ENCODE results near the gene ADH7. TPM values are rescaled to one million over a fixed set of nuclear protein-coding genes. Genes with fewer than 3 reads are reported as not detected.

Gene ADH7
- total and polyA plus RNA-seq, 2 donors (not counting 1 experiment from before 2014, with no cell fraction given): 0.17 TPM; not detected in 1

DNA sequence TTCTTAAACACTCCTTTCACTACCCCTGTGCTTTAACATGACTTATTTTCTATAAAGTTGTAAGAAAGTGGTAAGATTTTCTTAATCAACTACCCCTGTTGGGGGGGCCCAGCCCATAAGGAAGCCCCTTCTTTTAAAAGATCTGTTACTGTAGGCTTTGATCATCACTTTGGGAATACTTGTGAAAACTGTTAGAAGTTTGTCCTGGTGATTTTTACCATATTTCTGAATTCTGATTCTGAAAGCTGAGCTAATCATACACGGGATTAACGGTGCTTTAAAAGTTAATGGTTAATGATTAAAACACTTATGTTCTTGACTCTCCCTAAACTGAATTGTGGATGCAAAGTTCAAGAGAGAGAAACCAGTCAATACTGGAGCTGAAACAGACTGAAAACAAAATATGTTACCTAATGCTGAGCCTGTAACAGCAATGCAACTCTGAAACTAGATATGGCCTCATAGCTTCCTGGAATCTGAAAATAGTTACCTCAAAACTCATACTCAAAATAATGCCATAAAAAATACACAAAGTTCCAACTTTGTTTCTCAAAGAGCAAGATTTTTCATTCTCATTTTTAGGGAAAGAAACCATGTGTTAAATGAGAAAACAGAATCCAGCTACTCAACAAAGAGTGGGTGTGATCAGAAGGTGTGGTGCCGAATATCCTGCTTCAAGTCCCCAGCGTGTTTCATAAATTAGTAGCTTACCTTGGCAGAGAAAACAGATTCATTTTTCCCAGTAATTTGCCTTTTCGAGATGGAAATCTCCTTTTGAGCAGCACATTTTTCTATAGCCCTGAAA, 31.6 kb downstream of the ADH7 start:
- peak overlapping the region; percentile 55 for H3K27ac ChIP-seq (ENCODE audit: insufficient read depth, low read length)

DNA sequence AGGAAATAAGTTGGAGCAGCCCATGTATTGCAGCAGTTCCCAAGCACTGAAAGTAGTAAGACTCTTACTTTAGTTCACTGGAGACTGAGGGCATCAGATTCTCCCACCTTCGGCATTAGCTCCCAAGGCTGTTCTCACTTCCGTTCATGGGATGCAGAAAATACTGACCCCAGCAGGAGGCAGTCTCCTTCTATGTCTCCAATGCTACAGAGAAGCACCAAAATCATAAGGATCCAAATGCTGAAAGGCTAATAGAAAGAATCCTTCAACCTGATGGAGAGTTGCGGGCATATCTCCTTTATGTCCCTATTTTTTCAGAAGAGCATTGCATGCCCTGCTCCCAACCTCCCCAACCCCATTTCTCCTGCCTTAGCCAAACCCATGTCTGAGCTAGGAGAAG, 32.4 kb downstream of the ADH7 start:
- no peaks in the 10 kb centered on the region for H3K79me2 ChIP-seq (ENCODE audit: control insufficient read depth, insufficient read depth, low read length)
- TF ChIP-seq, protein P1, sequence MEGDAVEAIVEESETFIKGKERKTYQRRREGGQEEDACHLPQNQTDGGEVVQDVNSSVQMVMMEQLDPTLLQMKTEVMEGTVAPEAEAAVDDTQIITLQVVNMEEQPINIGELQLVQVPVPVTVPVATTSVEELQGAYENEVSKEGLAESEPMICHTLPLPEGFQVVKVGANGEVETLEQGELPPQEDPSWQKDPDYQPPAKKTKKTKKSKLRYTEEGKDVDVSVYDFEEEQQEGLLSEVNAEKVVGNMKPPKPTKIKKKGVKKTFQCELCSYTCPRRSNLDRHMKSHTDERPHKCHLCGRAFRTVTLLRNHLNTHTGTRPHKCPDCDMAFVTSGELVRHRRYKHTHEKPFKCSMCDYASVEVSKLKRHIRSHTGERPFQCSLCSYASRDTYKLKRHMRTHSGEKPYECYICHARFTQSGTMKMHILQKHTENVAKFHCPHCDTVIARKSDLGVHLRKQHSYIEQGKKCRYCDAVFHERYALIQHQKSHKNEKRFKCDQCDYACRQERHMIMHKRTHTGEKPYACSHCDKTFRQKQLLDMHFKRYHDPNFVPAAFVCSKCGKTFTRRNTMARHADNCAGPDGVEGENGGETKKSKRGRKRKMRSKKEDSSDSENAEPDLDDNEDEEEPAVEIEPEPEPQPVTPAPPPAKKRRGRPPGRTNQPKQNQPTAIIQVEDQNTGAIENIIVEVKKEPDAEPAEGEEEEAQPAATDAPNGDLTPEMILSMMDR (conservative IDR thresholded peaks at IDR 0.05 in 1 of 2, IDR thresholded peaks at IDR 0.05 in 1 of 2; ENCODE audit: low read depth in 1 of 2, low read length in 2 of 2): peak in 1 of 2 donors; percentile 9
- no peak for TF ChIP-seq EZH2 (IDR thresholded peaks at IDR 0.05; ENCODE audit: low read length, missing control alignments)
- DNase-seq (ENCODE audit: low read depth in 2 of 2): no peak

More for the DNA sequence above, 31.6 kb downstream of the ADH7 start:
- no peak overlapping the region for H3K4me3 ChIP-seq (replicated peaks in 1 of 4; ENCODE audit: control extremely low read depth in 1 of 4, insufficient read depth in 1 of 4, low read depth in 3 of 4, low read length in 4 of 4)
- no peak overlapping the region for H3K9ac ChIP-seq (ENCODE audit: insufficient read depth, low read length)
- H3K4me2 ChIP-seq (ENCODE audit: extremely low read depth, insufficient read depth, low read length): peak overlapping the region; percentile 27
- H3K4me1 ChIP-seq (ENCODE audit: control insufficient read depth, extremely low read depth, insufficient read depth, low read length): peaks cover 9% of the 10 kb centered on the region
- no peaks in the 10 kb centered on the region for H4K20me1 ChIP-seq (ENCODE audit: control insufficient read depth, extremely low read depth, insufficient read depth, low read length)
- no peak for TF ChIP-seq EZH2 (IDR thresholded peaks at IDR 0.05; ENCODE audit: low read length, missing control alignments)
- TF ChIP-seq, protein P1 (conservative IDR thresholded peaks at IDR 0.05 in 1 of 2, IDR thresholded peaks at IDR 0.05 in 1 of 2; ENCODE audit: low read depth in 1 of 2, low read length in 2 of 2): no peak
- H3K9me3 ChIP-seq (ENCODE audit: control insufficient read depth, insufficient read depth, low read depth, low read length): no peaks in the 10 kb centered on the region
- H3K36me3 ChIP-seq (ENCODE audit: control insufficient read depth, insufficient read depth, low read length): no peaks in the 10 kb centered on the region
- H2AFZ ChIP-seq (ENCODE audit: low read length): no peak overlapping the region
- H3K27me3 ChIP-seq (ENCODE audit: control insufficient read depth, insufficient read depth, low read length): no peaks in the 10 kb centered on the region
- no peaks in the 10 kb centered on the region for H3K79me2 ChIP-seq (ENCODE audit: control insufficient read depth, insufficient read depth, low read length)
- peak; percentile 12 to 79 for DNase-seq (ENCODE audit: low read depth in 2 of 2)

DNA sequence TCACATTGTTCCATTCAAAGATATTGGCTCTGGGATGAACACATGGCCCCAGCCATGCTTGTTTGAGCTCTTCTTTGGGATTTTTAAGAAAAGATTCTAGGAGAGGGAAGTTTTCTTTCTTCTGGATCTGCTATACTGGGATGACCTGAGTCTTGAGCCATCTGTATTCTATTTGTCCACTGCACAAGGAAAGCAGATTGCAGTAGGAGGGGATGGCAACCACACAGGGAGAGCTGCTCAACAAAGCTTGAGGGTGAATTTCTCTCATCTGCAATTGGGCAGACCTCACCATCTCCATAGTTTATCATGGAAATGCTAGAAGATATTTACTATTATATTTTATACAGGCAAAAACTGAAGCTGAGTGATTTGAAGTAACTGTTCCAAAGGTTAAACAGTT, 34.3 kb downstream of the ADH7 start:
- Histone ChIP-seq H3K9ac (ENCODE audit: insufficient read depth, low read length) (no peak overlapping the region), H3K4me3 (replicated peaks in 1 of 4; ENCODE audit: control extremely low read depth in 1 of 4, insufficient read depth in 1 of 4, low read depth in 3 of 4, low read length in 4 of 4) (no peak overlapping the region), H3K36me3 (ENCODE audit: control insufficient read depth, insufficient read depth, low read length) (no peaks in the 10 kb centered on the region), H3K9me3 (ENCODE audit: control insufficient read depth, insufficient read depth, low read depth, low read length) (no peaks in the 10 kb centered on the region), H2AFZ (ENCODE audit: low read length) (no peak overlapping the region), H4K20me1 (ENCODE audit: control insufficient read depth, extremely low read depth, insufficient read depth, low read length) (no peaks in the 10 kb centered on the region), H3K79me2 (ENCODE audit: control insufficient read depth, insufficient read depth, low read length) (no peaks in the 10 kb centered on the region), H3K27me3 (ENCODE audit: control insufficient read depth, insufficient read depth, low read length) (no peaks in the 10 kb centered on the region), H3K4me1 (ENCODE audit: control insufficient read depth, extremely low read depth, insufficient read depth, low read length) (peaks cover 9% of the 10 kb centered on the region), H3K27ac (ENCODE audit: insufficient read depth, low read length) (no peak overlapping the region), H3K4me2 (ENCODE audit: extremely low read depth, insufficient read depth, low read length) (no peak overlapping the region)
- DNase-seq (ENCODE audit: low read depth in 2 of 2): no peak
- TF ChIP-seq, protein P1 (conservative IDR thresholded peaks at IDR 0.05 in 1 of 2, IDR thresholded peaks at IDR 0.05 in 1 of 2; ENCODE audit: low read depth in 1 of 2, low read length in 2 of 2): no peak
- TF ChIP-seq EZH2 (IDR thresholded peaks at IDR 0.05; ENCODE audit: low read length, missing control alignments): no peak

More for the DNA sequence above, 32.4 kb downstream of the ADH7 start:
- H3K4me3 ChIP-seq (replicated peaks in 1 of 4; ENCODE audit: control extremely low read depth in 1 of 4, insufficient read depth in 1 of 4, low read depth in 3 of 4, low read length in 4 of 4): no peak overlapping the region
- peaks cover 9% of the 10 kb centered on the region for H3K4me1 ChIP-seq (ENCODE audit: control insufficient read depth, extremely low read depth, insufficient read depth, low read length)
- H3K27me3 ChIP-seq (ENCODE audit: control insufficient read depth, insufficient read depth, low read length): no peaks in the 10 kb centered on the region
- H3K9me3 ChIP-seq (ENCODE audit: control insufficient read depth, insufficient read depth, low read depth, low read length): no peaks in the 10 kb centered on the region
- H4K20me1 ChIP-seq (ENCODE audit: control insufficient read depth, extremely low read depth, insufficient read depth, low read length): no peaks in the 10 kb centered on the region
- H3K9ac ChIP-seq (ENCODE audit: insufficient read depth, low read length): no peak overlapping the region
- H3K27ac ChIP-seq (ENCODE audit: insufficient read depth, low read length): no peak overlapping the region
- no peaks in the 10 kb centered on the region for H3K36me3 ChIP-seq (ENCODE audit: control insufficient read depth, insufficient read depth, low read length)
- no peak overlapping the region for H3K4me2 ChIP-seq (ENCODE audit: extremely low read depth, insufficient read depth, low read length)
- H2AFZ ChIP-seq (ENCODE audit: low read length): no peak overlapping the region
